GM12878 (cell line): ENCODE results near the gene C16orf96. TPM values are rescaled to one million over a fixed set of nuclear protein-coding genes. Genes with fewer than 3 reads are reported as not detected.

Experiments
- ATAC-seq: fragments of 200-7000 bp; cut with Tn5 transposase; 3 replicates; pipeline ENCODE4 v1.9.1; 2020; ENCODE audit warnings: mild to moderate bottlenecking, moderate library complexity
- BruUV-seq: library from RNA; stranded (reverse); fragments of 400-500 nt; replicated peaks from 2 replicates; lab custom pipeline; 2021; lab: Mats Ljungman, UMichigan
- CTCF ChIA-PET: fragments of 300-600 bp; sonication (Branson Sonifier 250); formaldehyde crosslinking; extraction: SDS; loops from one replicate; lab custom pipeline; 2021; ENCODE audit warnings: inconsistent platforms; lab: Yijun Ruan, JAX
- POLR2A ChIA-PET: fragments of 350-600 bp; formaldehyde crosslinking; extraction: SDS; loops from one replicate; lab custom pipeline; 2021; ENCODE audit warnings: inconsistent platforms; lab: Charles Lee
- RAD21 ChIA-PET: fragments of 300-600 bp; sonication (Branson Sonifier 250); formaldehyde crosslinking; loops from one replicate; lab custom pipeline; 2023; ENCODE audit warnings: antibody characterized with exemption; ENCODE audit not compliant: unreplicated experiment; lab: Charles Lee
- SMC1A ChIA-PET: fragments of 300-600 bp; sonication (Branson Sonifier 250); formaldehyde crosslinking; loops from one replicate; lab custom pipeline; 2023; ENCODE audit not compliant: unreplicated experiment, uncharacterized antibody; lab: Charles Lee
- DNase-seq: peaks from one replicate; pipeline ENCODE4 v3.0.0-alpha.2; 2011; ENCODE audit warnings: low read depth, low spot score
- FAIRE-seq: peaks from 3 replicates; lab custom pipeline; 2011; peaks lifted over from hg19 to GRCh38; lab: Jason Lieb, UNC
- H2AFZ ChIP-seq: 2 replicates; pipeline ENCODE4 v1.6.0; 2011; ENCODE audit warnings: low read depth, low read length, control low read depth; ENCODE audit not compliant: control insufficient read depth
- H3K27ac ChIP-seq: 2 replicates; pipeline ENCODE4 v1.5.1; 2011; ENCODE audit warnings: control low read depth; ENCODE audit not compliant: control insufficient read depth, insufficient read depth
- H3K27me3 ChIP-seq, 2 experiments: replicated peaks in 1 of 2; 2 replicates each; pipeline versions ENCODE4 v1.6.0 to v1.6.1; 2011; ENCODE audit warnings: low read length in 1 of 2; ENCODE audit not compliant: control insufficient read depth in 2 of 2, insufficient read depth in 2 of 2
- H3K36me3 ChIP-seq, 2 experiments: 2 replicates each; pipeline ENCODE4 v1.5.1; 2011; ENCODE audit warnings: low read length in 1 of 2; ENCODE audit not compliant: control insufficient read depth in 2 of 2, insufficient read depth in 2 of 2
- H3K4me1 ChIP-seq: 2 replicates; pipeline ENCODE4 v1.6.1; 2011; ENCODE audit warnings: mild to moderate bottlenecking, low read length, moderate library complexity, mixed read lengths; ENCODE audit not compliant: control insufficient read depth, insufficient read depth
- H3K4me2 ChIP-seq: 2 replicates; pipeline ENCODE4 v1.6.0; 2011; ENCODE audit warnings: control low read depth; ENCODE audit not compliant: control insufficient read depth, insufficient read depth
- H3K4me3 ChIP-seq: fragments of 200-600 bp; sonication (generic); 2 replicates; pipeline ENCODE4 v1.5.1; 2016
- H3K79me2 ChIP-seq: 2 replicates; pipeline ENCODE4 v1.6.0; 2011; ENCODE audit warnings: low read length; ENCODE audit not compliant: control insufficient read depth, insufficient read depth
- H3K9ac ChIP-seq: 2 replicates; pipeline ENCODE4 v1.8.0; 2011; ENCODE audit warnings: low read length, control low read depth, mixed read lengths; ENCODE audit not compliant: control insufficient read depth, insufficient read depth
- H3K9me3 ChIP-seq: replicated peaks from 3 replicates; pipeline ENCODE4 v1.5.1; 2011; ENCODE audit warnings: mild to moderate bottlenecking, low read length; ENCODE audit not compliant: control insufficient read depth, insufficient read depth
- H4K20me1 ChIP-seq: 2 replicates; pipeline ENCODE4 v1.6.0; 2011; ENCODE audit not compliant: control insufficient read depth, insufficient read depth
- BCLAF1 ChIP-seq: fragments of 450-650 bp; IDR thresholded peaks from 2 replicates; pipeline ENCODE4 v1.6.1; 2017; ENCODE audit warnings: antibody characterized with exemption, mild to moderate bottlenecking, moderate library complexity
- CBX3 ChIP-seq: fragments of 200-600 bp; sonication (generic); IDR thresholded peaks from 2 replicates; pipeline ENCODE4 v1.6.1; 2016; ENCODE audit warnings: low read depth, borderline replicate concordance
- EP300 ChIP-seq, 2 experiments: fragments of 150-350 bp in 1 of 2; IDR thresholded peaks; 2 replicates each; pipeline ENCODE4 v1.6.1; 2011 to 2012; ENCODE audit warnings: low read depth in 2 of 2, low read length in 2 of 2, borderline replicate concordance in 1 of 2, improper control_type of control experiment in 1 of 2, inconsistent platforms in 1 of 2; ENCODE audit not compliant: control insufficient read depth in 1 of 2
- HSF1 ChIP-seq: fragments of 150-350 bp; IDR thresholded peaks from 2 replicates; pipeline ENCODE4 v1.6.1; 2014; ENCODE audit warnings: mild to moderate bottlenecking, low read depth, low read length
- MLLT1 ChIP-seq: fragments of 450-650 bp; IDR thresholded peaks from 2 replicates; pipeline ENCODE4 v1.6.1; 2016; ENCODE audit warnings: mild to moderate bottlenecking
- REST ChIP-seq: IDR thresholded peaks from 2 replicates; pipeline ENCODE4 v1.6.1; 2012; ENCODE audit warnings: mild to moderate bottlenecking, low read depth, low read length
- SREBF2 ChIP-seq: IDR thresholded peaks from 2 replicates; pipeline ENCODE4 v1.6.1; 2012; ENCODE audit warnings: mild to moderate bottlenecking, low read length
- ZBTB4 ChIP-seq: fragments of 450-650 bp; formaldehyde crosslinking; IDR thresholded peaks from 2 replicates; pipeline ENCODE4 v1.4.0; 2022; ENCODE audit warnings: mild to moderate bottlenecking, moderate library complexity
- WGBS: methylation state at CpG from one replicate; pipeline ENCODE4 v1.1.6; 2016; ENCODE audit warnings: low lambda C conversion rate; ENCODE audit not compliant: insufficient replicate concordance, insufficient coverage; ENCODE audit errors: missing lambda C conversion rate; 5-methylcytosine and 5-hydroxymethylcytosine counted together
- in situ Hi-C: fragments of 300-500 bp; cut with MboI; formaldehyde crosslinking; loops from 9 replicates; pipeline ENCODE4 v1.14.3; 2018; ENCODE audit warnings: mixed read lengths
- intact Hi-C: fragments of 100-400 bp; cut with micrococcal nuclease; formaldehyde crosslinking; loops from one replicate; pipeline ENCODE4 v1.14.2; 2022; ENCODE audit not compliant: unreplicated experiment
- polyA plus RNA-seq, 11 experiments: library from polyadenylated mRNA; depleted of rRNA in 4 of 11; unstranded in 6 of 11; stranded (reverse) in 5 of 11; fragments of >200 nt; fragmentation: Nextera tagmentation in 4 of 11; fragmentation: Illumina TruSeq in 1 of 11; extraction: Ambion mirVana in 4 of 11; extraction: Trizol in 1 of 11; gene quantifications; 1 replicate in 1 of 11; 2 replicates in 10 of 11; pipeline versions ENCODE4 v1.2.1 to v1.2.3, GENCODE V29; 2011 to 2016; ENCODE audit warnings: inconsistent platforms in 2 of 11, missing spikeins in 2 of 11, low read depth in 1 of 11
- total RNA-seq, 4 experiments: library from RNA; depleted of rRNA in 3 of 4; stranded (reverse); fragments of >200 nt in 3 of 4; fragmentation: Illumina TruSeq in 1 of 4; extraction: Trizol in 1 of 4; gene quantifications; 2 replicates each; pipeline versions ENCODE4 v1.2.1 to v1.2.3, GENCODE V29; 2013 to 2021

C16orf96 gene
- total and polyA plus RNA-seq, 10 of the 15 experiments (the other 5 are each of a cell fraction or from before 2014, with no cell fraction given) = 0.01 to 0.08 (median 0.01) TPM; not detected in 7

- peaks cover 24% of the 10 kb centered on the region for H3K79me2 ChIP-seq
- H4K20me1 ChIP-seq = peaks cover 9% of the 10 kb centered on the region; the same call in 1 of the 2 replicates
- DNase-seq (no peak), ATAC-seq (no peak), FAIRE-seq (no peak)
- in situ Hi-C loops (no loop called here), intact Hi-C loops (no loop called here)
- 91% methylated on average over 21 of the region's 21 CpGs for WGBS
- RAD21 ChIA-PET = no interaction called here
- no peak overlapping the region for H3K9ac ChIP-seq
- H3K27ac ChIP-seq = no peak overlapping the region
- SMC1A ChIA-PET = no interaction called here
- H3K27me3 ChIP-seq = no peaks in the 10 kb centered on the region
- peaks cover 6 to 10% of the 10 kb centered on the region in 2 experiments for H3K36me3 ChIP-seq
- CTCF ChIA-PET = interaction anchor here (1.0 to 1.7 kb wide), 3 partner anchors 12 to 14 kb away, joined by 4 to 5 read pairs (median 4); partner anchors contain the start of gene MGRN1
- H2AFZ ChIP-seq = no peak overlapping the region
- POLR2A ChIA-PET = interaction anchor here (1.4 kb wide), 1 partner anchor 12 kb away, joined by 5 read pairs; no protein-coding TSS in a partner anchor
- TSS peak; percentile 42 for BruUV-seq
- no peaks in the 10 kb centered on the region for H3K9me3 ChIP-seq
- H3K4me3 ChIP-seq = no peak overlapping the region
- H3K4me2 ChIP-seq = no peak overlapping the region
- H3K4me1 ChIP-seq = peaks cover 5% of the 10 kb centered on the region; the same call in 1 of the 2 replicates
- TF ChIP-seq EP300 (IDR thresholded peaks at IDR 0.05; ENCODE audit: borderline replicate concordance in 1 of 2, control insufficient read depth in 1 of 2, low read depth in 2 of 2, low read length in 2 of 2) = no peak
- TF ChIP-seq REST = no peak
- TF ChIP-seq MLLT1 = no peak
- no peak for TF ChIP-seq BCLAF1
- TF ChIP-seq ZBTB4 (CRISPR knock-in tag) = no peak
- no peak for TF ChIP-seq HSF1
- no peak for TF ChIP-seq CBX3
- TF ChIP-seq SREBF2 = no peak
Measured at GRCh38 chr16:4637501-4638166, 81.5 kb downstream of the C16orf96 start.
